ENCODE data around the gene VGLL4. TPM values are rescaled to one million over a fixed set of nuclear protein-coding genes. Genes with fewer than 3 reads are reported as not detected.
"Not testable (repeated sequence)": the region's sequence is repeated elsewhere in the genome, so short reads cannot be mapped to it uniquely, and the experiment has no call there.

Gene VGLL4
- total RNA-seq, 1 experiment from 2014 or later = 66.0 TPM

DNA sequence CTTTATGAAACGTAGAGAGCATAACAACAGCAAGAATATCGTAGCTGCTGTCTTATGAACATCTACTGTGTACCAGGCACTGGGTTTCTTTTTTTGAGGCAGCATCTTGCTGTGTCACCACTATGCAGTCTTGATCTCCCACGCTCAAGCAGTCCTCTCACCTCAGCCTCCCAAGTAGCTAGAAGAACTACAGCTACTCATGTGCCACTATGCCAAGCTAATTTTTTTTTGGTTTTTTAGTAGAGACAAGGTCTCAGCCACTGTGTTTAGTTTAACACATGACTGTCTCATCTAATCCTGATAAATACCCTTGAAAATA is 129.9 kb downstream of the VGLL4 start:
- H3K27me3 ChIP-seq (ENCODE audit: control insufficient read depth, insufficient read depth, low read length) = no peaks in the 10 kb centered on the region
- peaks cover 23% of the 10 kb centered on the region for H3K4me1 ChIP-seq (ENCODE audit: control insufficient read depth, insufficient read depth, low read length)
- no peaks in the 10 kb centered on the region for H3K36me3 ChIP-seq (ENCODE audit: control insufficient read depth, insufficient read depth, low read length)
- intact Hi-C loops (cut with micrococcal nuclease; ENCODE audit: unreplicated experiment) (no loop called here), in situ Hi-C loops (cut with HindIII; ENCODE audit: low pct_unique_long_range_greater_than_20kb, low sequenced_read_pairs) (no loop called here)
- CTCF ChIA-PET = no interaction called here
- ATAC-seq (no peak), DNase-seq (ENCODE audit: low read depth, low spot score) (no peak)
- TF ChIP-seq REST (IDR thresholded peaks at IDR 0.05; ENCODE audit: insufficient read depth in 1 of 2, low read depth in 2 of 2, low read length in 1 of 2) (no peak), SIN3A (IDR thresholded peaks at IDR 0.05; ENCODE audit: borderline replicate concordance, insufficient read depth, low read depth, low read length) (no peak), TCF7L2 (IDR thresholded peaks at IDR 0.05; ENCODE audit: low read depth, low read length) (no peak), POLR2AphosphoS5 (IDR thresholded peaks at IDR 0.05; ENCODE audit: low read depth, low read length) (no peak), CTCF (IDR thresholded peaks at IDR 0.05) (no peak)
- POLR2A ChIA-PET = no interaction called here
- no peaks in the 10 kb centered on the region for H3K9me3 ChIP-seq (ENCODE audit: control insufficient read depth, insufficient read depth, low read depth, low read length)
- H3K27ac ChIP-seq (ENCODE audit: low read length) = peak overlapping the region; percentile 51; the same call in 1 of the 2 replicates
- BruUV-seq (replicated peaks) = no TSS peak
- no peak overlapping the region for H3K4me3 ChIP-seq (ENCODE audit: low read depth in 2 of 2, low read length in 2 of 2)

- Histone ChIP-seq H3K4me1 (ENCODE audit: control insufficient read depth, insufficient read depth, low read length) (peaks cover 28% of the 10 kb centered on the region), H3K27ac (ENCODE audit: low read length) (peak overlapping the region; percentile 51; the same call in 1 of the 2 replicates)
- BruUV-seq (replicated peaks); H3K27me3 ChIP-seq (ENCODE audit: control insufficient read depth, insufficient read depth, low read length); POLR2A ChIA-PET; ATAC-seq; H3K36me3 ChIP-seq (ENCODE audit: control insufficient read depth, insufficient read depth, low read length); in situ Hi-C loops (cut with HindIII; ENCODE audit: low pct_unique_long_range_greater_than_20kb, low sequenced_read_pairs); DNase-seq (ENCODE audit: low read depth, low spot score); intact Hi-C loops (cut with micrococcal nuclease; ENCODE audit: unreplicated experiment); H3K4me3 ChIP-seq (ENCODE audit: low read depth in 2 of 2, low read length in 2 of 2); H3K9me3 ChIP-seq (ENCODE audit: control insufficient read depth, insufficient read depth, low read depth, low read length): not testable (repeated sequence)
- CTCF ChIA-PET = interaction anchor here (0.6 kb wide), 1 partner anchor 33 kb away, joined by 3 read pairs; no protein-coding TSS in a partner anchor
Measured at GRCh38 chr3:11513125-11513816, 130.4 kb downstream of the VGLL4 start.

DNA sequence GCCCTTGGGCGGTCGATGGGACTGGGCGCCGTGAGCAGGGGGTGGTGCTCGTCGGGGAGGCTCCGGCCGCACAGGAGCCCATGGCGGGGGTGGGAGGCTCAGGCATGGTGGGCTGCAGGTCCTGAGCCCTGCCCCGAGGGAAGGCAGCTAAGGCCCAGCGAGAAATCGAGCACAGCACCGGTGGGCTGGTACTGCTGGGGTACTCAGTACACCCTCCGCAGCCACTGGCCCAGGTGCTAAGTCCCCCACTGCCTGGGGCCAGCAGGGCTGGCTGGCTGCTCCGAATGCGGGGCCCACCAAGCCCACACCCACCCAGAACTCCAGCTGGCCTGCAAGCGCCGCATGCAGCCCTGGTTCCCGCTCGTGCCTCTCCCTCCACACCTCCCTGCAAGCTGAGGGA is 132.1 kb downstream of the VGLL4 start:
- H3K27me3 ChIP-seq (ENCODE audit: control insufficient read depth, insufficient read depth, low read length); H3K4me3 ChIP-seq (ENCODE audit: low read depth in 2 of 2, low read length in 2 of 2); POLR2A ChIA-PET; in situ Hi-C loops (cut with HindIII; ENCODE audit: low pct_unique_long_range_greater_than_20kb, low sequenced_read_pairs); intact Hi-C loops (cut with micrococcal nuclease; ENCODE audit: unreplicated experiment); ATAC-seq; DNase-seq (ENCODE audit: low read depth, low spot score); BruUV-seq (replicated peaks); CTCF ChIA-PET; H3K27ac ChIP-seq (ENCODE audit: low read length); H3K9me3 ChIP-seq (ENCODE audit: control insufficient read depth, insufficient read depth, low read depth, low read length); H3K36me3 ChIP-seq (ENCODE audit: control insufficient read depth, insufficient read depth, low read length): not testable (repeated sequence)
- H3K4me1 ChIP-seq (ENCODE audit: control insufficient read depth, insufficient read depth, low read length) = peaks cover 31% of the 10 kb centered on the region
